ENCODE data around the gene RELN.

RELN gene

DNA sequence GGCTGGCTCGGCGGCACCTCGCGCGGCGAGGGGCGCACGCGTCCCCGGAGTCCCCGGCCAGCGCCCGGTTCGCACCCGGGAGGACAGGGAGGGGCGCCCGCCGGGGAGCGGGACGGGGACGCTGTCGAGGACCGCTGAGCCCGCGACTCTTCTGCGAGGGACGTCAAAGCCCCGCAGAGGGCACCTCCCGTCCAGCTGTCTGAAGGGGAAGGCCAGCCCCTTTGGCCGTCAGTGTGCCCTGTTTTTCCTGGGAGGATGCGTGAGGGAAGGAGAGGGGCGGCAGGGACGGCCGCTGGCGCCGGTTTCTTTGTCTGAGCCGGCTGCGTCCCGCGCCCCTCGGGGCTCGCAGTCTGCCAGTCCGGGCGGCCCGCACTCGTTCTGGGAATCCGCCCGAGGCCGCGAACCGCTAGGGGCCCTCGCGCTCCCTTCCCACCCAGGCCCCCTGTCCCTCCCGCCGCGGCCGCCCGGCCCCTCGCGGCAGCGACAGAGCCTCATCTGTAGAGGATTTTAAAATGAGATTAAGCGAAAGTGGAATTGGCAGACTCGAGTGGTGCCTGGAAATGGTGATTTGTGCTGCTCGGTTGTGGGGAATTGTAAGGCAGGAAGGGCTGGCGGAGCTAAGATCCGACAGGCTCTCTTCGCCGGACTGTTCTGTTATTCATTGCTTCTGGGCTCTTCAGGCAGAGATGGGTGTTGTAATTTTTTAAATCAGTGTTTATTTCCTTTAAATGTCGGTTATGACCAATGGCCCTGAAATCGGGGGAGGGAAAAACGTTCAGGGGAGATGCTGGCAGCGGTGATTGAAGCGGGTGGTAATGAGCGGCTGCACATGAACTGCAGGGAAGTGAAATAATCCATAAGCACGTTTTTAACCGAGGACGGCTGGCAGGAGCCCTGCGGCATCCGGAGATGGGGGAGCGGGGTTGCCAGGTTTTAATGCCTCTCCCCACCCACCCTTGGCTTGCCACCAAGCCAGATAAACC lies 618 bp upstream of the RELN start:
- no peak for TF ChIP-seq POLR2A (IDR thresholded peaks at IDR 0.05; ENCODE audit: extremely low read depth, insufficient read length)
- no peak for TF ChIP-seq MYC (IDR thresholded peaks at IDR 0.05; ENCODE audit: low read depth, low read length)
- TF ChIP-seq, protein P1, sequence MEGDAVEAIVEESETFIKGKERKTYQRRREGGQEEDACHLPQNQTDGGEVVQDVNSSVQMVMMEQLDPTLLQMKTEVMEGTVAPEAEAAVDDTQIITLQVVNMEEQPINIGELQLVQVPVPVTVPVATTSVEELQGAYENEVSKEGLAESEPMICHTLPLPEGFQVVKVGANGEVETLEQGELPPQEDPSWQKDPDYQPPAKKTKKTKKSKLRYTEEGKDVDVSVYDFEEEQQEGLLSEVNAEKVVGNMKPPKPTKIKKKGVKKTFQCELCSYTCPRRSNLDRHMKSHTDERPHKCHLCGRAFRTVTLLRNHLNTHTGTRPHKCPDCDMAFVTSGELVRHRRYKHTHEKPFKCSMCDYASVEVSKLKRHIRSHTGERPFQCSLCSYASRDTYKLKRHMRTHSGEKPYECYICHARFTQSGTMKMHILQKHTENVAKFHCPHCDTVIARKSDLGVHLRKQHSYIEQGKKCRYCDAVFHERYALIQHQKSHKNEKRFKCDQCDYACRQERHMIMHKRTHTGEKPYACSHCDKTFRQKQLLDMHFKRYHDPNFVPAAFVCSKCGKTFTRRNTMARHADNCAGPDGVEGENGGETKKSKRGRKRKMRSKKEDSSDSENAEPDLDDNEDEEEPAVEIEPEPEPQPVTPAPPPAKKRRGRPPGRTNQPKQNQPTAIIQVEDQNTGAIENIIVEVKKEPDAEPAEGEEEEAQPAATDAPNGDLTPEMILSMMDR (IDR thresholded peaks at IDR 0.05; ENCODE audit: low read depth, low read length): no peak
- TF ChIP-seq, protein P2, sequence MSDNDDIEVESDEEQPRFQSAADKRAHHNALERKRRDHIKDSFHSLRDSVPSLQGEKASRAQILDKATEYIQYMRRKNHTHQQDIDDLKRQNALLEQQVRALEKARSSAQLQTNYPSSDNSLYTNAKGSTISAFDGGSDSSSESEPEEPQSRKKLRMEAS (IDR thresholded peaks at IDR 0.05; ENCODE audit: low read depth, low read length): no peak
- DNase-seq (ENCODE audit: low read depth): no peak
- no peak overlapping the region for H3K4me3 ChIP-seq (ENCODE audit: low read depth, low read length)

DNA sequence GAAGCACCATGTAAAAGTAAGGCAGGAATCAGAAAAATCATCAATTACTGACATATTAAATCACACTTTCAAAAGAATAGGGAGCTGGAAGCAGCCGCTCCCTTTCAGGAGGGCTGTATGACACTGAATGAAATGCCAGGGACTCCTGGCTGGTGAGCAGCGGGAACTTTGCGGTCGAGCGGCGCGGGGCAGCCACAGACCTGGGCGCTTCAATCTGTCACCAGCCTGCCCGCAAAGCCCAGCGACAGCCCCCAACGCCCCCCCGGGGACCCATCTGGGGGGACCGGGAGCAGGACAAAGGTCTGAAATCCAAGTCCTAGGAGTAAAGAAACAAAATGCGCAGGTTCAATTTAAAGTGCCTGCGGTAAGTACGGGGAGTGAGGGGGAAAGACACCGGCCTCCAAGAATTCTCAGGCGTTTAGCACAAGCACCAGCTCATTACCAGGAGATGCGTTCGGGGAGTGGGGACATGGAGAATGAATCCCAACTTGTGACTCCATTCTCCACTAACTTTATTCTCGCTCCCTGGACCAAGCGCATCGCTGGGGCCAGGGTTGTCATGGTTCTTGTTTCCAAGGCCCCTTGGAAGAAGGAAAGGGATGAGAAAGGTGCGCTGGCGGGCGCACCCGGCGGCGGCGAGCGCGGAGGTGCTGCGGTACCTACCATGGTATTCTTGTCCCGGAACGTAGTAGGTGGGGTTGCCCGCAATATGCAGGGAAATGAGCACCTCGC lies 824 bp downstream of the RELN start:
- TF ChIP-seq, protein P1 (IDR thresholded peaks at IDR 0.05; ENCODE audit: low read depth, low read length): no peak
- TF ChIP-seq MYC (IDR thresholded peaks at IDR 0.05; ENCODE audit: low read depth, low read length) (no peak), POLR2A (IDR thresholded peaks at IDR 0.05; ENCODE audit: extremely low read depth, insufficient read length) (no peak)
- TF ChIP-seq, protein P2 (IDR thresholded peaks at IDR 0.05; ENCODE audit: low read depth, low read length): no peak

DNA sequence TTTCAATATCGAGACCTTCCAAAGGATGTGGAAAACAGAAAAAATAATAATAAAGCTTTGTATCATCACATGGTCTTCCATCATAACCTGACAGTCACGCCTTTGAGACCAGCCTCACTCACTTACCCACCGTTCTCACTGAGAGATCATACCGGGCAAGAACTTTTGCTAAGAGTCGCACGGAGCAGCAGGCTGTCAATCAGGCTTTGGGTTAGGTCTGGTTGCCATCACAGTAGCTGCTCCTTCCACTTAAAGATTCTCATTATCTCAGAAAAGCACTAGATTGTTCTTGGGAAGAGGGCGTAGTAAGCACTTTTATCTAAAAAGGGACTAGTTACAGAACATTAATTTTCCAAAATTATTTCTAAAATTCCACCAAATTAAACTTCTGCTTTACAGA lies 2.0 kb downstream of the RELN start:
- TF ChIP-seq POLR2A (IDR thresholded peaks at IDR 0.05; ENCODE audit: extremely low read depth, insufficient read length) (no peak), MYC (IDR thresholded peaks at IDR 0.05; ENCODE audit: low read depth, low read length) (no peak)
- TF ChIP-seq, protein P1 (IDR thresholded peaks at IDR 0.05; ENCODE audit: low read depth, low read length): no peak
- TF ChIP-seq, protein P2 (IDR thresholded peaks at IDR 0.05; ENCODE audit: low read depth, low read length): no peak
- DNase-seq (ENCODE audit: low read depth): no peak
- no peak overlapping the region for H3K4me3 ChIP-seq (ENCODE audit: low read depth, low read length)

More for the DNA sequence above, 824 bp downstream of the RELN start:
- no peak overlapping the region for H3K4me3 ChIP-seq (ENCODE audit: low read depth, low read length)
- no peak for DNase-seq (ENCODE audit: low read depth)

DNA sequence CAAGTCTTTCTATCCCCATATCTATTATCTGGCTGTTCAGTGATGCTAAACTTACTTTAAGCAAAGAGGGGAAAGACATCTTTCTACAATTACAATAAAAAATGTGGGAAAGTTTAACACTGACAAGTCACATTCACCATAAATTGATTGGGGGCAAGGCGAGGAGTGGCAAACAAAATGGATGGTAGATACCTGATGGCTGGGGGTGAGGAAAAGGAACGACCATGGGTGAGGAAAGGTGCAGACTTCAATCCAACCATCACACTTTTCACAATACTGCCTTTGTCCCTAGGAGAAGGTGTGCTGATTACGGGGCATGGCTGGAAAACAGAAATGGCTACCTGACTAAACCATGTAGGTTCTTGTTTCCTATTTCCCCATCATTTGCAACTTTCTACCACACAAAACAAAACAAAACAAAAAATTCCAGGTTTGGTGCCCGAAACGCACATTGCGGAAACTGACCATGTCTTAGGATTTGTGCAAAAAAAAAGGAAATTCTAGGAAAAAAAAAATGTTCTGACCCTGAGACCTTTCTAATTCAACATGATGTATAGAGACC lies 3.8 kb downstream of the RELN start:
- no peak overlapping the region for H3K4me3 ChIP-seq (ENCODE audit: low read depth, low read length)
- DNase-seq (ENCODE audit: low read depth): no peak
- TF ChIP-seq, protein P1 (IDR thresholded peaks at IDR 0.05; ENCODE audit: low read depth, low read length): no peak
- no peak for TF ChIP-seq MYC (IDR thresholded peaks at IDR 0.05; ENCODE audit: low read depth, low read length)
- TF ChIP-seq, protein P2 (IDR thresholded peaks at IDR 0.05; ENCODE audit: low read depth, low read length): no peak
- TF ChIP-seq POLR2A (IDR thresholded peaks at IDR 0.05; ENCODE audit: extremely low read depth, insufficient read length): no peak

DNA sequence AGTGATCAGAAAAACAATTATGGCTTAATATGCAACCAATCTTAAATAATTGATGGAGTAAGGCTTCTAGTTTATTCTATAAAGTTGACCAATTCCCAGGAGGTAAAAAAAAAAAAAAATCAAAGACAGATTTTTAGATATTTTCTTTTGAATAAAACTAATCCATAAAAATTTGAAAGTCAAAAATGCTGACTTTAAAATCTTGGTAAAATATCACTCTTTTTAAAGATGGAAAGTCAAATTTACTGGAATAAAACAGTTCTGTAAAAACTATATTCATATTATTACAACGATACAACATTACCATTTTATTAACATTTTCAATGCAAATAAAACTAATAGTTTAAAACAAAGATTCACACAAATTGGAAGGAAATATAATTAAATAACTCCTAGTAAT lies 5.4 kb downstream of the RELN start:
- no peak overlapping the region for H3K4me3 ChIP-seq (ENCODE audit: low read depth, low read length)
- TF ChIP-seq, protein P2 (IDR thresholded peaks at IDR 0.05; ENCODE audit: low read depth, low read length): no peak
- TF ChIP-seq POLR2A (IDR thresholded peaks at IDR 0.05; ENCODE audit: extremely low read depth, insufficient read length): no peak
- no peak for TF ChIP-seq MYC (IDR thresholded peaks at IDR 0.05; ENCODE audit: low read depth, low read length)
- TF ChIP-seq, protein P1 (IDR thresholded peaks at IDR 0.05; ENCODE audit: low read depth, low read length): no peak
- no peak for DNase-seq (ENCODE audit: low read depth)
